ENCODE results near the gene BCDIN3D.

Gene BCDIN3D

DNA sequence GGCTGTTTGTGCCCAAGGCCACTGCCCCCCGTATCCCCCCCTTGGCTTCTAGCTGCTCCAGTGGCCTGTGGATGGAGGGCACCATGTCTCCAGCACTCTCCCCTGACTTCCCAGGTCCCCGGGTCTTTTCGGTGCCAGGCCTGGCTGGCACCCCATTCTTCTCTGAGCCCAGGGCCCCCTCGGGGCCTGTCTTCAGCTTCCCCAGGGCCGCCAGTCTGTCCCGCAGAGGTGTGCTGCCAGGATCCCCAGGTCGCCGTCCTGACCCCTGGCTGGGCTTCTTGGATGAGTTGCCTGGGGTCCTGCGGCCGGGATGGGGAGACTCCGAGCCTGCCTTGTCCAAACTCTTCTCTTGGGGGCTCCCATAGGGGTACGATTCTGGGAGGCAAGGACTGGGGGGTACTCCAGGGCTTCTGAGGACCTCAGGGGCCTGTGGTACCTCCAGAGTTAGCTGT, 47.2 kb downstream of the BCDIN3D start:
- DNase-seq: no peak

DNA sequence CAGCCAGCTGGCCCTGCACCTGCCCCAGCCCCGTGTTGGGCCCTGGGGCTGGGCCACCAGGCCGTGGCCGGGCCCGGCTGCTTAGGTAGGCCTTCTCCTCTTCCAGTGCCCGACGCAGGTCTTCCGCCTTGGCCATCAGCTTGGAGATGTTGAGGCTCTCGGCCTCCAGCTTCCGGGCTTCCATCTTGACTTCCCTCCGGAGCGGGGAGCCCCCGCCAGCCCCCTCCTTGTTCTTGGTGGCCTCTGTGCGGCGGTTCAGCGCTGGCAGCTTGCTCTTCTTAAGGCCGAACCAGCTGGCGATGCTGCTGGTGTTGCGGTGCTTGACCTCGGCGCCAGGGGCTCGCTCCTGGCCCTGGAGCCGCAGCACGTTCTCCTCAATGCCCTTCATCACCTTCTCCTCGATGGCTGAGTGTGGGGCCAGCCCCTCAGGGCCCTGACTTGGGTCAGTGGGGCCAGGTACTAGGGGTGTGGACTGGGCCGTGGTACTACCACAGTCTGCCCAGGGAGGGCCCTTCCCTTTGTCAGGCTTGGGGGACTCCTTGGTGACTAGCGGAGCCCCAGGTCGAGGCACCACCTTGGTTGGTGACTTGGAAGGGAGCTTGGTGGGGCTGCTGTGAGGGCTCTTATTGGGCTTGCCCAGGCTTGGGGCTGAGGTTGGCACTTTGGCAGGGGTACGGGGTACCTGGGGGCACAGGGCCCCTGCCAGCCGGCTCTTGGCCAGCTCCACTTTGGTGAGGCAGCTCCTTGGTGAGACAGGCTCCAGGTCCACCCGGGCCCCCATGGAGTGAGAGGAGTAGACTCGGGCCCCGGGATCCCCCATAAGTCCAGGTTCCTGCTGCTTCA, 47.9 kb downstream of the BCDIN3D start:
- DNase-seq: no peak

DNA sequence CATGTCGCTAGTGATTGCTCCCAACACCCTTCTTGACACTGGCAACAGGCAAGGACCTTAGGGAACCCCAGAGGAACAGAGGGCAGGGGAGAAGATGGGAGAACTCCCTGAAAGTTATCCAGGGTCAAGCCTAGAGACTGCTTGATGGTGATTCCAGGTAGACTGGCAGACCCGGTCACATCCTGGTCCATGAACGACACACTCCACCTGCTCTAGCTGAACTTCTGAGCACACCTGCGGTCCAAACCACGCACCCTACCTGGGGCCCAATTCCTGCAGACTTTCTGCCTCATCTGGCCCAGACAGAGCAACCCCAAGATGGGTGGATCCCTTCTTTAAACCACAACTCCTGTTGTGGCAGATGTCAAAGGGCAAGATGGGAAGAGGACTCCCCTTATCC, 48.9 kb downstream of the BCDIN3D start:
- DNase-seq: no peak

DNA sequence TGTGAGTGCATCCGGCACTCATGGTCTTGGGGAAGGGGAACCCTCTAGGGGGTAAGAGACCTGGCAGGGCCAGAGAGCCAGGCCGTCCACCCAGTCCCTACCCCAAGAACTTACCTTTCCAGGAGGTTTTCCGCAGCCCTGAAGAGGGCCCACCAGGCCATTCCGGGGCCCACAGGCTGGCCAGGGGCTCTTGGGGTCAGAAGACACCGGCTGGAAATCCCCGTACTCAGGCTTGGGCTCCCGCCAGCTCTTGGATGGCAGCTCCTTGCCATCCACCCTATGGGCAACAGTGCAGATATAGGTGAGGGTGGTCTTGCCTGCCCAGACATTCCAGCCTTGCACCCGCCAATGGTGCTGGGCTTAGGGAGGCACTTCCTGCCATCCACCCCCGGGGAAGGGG, 49.3 kb downstream of the BCDIN3D start:
- DNase-seq: no peak

DNA sequence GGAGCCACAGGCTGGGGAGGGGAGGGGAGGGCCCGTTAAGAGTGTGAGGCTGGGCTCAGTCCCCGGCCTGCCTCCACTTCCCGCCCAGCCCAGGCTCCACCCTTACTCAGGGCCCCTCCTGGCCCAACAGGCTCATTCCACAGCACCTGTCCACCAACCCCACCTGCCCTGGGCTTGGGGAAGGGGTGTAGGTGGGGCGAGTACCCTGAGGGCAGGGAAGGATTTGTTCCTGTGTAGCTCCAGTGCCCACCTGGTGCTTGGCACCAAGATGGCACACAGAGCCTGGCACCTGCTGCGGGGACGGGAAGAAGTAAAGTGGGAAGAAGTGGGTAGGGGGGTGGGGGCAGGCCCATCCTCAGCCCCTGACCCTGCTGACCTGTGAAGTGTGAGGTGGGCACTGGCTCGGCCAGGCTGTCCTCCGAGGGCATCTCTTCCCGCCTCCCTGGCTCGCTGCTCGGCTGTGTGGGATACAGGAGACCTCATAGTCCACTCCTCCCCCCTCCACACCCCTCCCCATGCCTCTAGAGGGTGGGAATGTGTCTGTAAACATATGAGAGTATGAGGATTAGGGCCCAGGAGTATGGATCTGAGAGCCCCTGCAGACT, 49.8 kb downstream of the BCDIN3D start:
- DNase-seq: no peak

DNA sequence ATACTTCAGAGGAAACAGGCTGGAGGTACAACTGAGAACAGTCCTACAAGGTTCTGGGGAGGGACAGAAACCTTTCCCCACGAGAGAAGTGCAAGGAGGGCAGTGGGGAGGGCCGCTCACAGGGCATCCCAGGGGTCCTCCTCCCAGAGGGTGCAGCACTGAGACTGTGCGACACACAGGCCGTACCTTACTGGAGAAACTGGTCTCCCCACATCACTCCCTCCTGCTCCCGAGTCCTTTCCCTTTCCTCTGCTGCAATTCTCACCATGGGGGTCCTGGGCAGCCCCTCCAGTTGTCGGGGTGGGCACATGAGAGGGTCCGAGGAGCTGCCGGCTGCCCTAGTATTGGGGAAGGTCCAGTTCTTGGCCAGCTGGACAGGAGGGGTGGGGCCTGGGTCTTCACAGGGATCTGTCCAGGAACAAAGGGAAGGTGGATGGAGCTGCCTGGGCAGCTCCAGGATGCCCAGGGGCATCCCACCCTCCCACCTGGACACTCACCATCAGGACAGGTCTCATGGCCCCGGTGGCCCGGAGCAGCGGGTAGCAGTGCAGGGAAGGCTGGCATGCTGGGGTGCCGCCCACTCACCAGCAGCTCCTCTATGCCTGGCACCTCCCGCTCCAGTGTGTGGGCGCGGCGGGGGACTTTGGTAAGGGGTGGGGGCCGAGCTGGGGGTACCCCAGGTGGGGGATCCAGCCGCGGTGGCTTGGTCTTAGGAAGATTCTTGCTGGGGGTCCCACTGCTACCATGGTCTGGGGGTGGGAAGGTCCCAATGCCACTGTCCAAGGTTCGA, 50.5 kb downstream of the BCDIN3D start:
- no peak for DNase-seq

DNA sequence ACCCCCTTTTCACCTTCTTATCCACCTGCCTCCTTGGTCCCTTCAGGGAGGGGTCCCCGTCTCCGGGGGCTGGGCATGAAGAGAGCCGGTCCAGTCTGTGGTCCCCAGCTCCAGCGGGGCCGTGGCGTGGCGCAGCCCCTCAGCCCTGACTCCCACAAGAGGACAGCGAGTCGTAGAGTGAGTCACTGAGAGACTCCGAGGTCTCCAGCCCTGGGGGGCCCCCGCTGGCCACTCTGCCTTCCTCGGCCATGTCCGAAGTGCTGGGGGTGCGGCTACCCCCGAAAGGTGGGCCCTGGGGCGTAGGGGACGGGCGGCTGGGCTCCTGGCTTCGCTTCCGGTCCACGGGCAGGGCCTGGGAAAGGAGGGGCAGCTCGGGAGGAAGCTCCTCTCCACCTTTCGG, 51.2 kb downstream of the BCDIN3D start:
- no peak for DNase-seq

DNA sequence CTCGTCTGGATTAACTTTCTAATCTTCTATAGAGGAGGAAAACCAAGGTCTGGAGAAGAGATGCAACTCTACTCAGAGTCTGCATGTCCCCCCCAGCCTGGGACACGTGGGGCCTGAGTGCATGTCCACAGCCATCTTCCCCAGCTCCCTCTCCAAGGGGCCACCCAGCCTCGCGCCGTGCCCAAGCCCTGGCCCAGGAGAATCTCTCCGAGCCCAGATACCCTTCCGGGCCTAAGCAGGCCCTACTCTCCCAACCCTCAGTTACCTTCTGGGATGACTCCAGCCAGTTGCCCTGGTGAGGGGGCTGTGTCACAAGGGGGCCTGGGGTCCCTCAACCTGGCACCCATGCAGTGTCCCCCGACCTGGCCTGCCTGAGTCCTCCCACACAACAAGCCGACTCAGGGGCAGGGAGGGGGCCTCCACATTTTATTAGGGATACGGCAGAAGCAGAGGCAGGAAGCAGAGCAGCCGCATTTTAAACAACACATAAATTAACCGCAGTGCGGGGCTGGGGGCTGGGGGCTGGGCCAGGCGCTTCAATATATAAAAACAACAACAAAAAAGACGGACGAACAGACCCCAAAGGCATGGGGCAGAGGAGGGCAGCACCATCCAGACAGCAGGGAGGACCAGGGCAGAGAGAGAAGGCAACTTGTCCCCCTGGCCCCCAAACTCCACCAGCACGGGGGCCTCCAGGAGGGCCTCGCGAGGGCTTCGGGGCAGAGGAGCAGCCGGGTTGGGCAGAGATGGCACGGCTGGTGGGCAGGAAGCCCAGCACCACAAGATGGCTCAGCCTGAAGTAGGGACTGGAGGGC, 52.0 kb downstream of the BCDIN3D start:
- no peak for DNase-seq

DNA sequence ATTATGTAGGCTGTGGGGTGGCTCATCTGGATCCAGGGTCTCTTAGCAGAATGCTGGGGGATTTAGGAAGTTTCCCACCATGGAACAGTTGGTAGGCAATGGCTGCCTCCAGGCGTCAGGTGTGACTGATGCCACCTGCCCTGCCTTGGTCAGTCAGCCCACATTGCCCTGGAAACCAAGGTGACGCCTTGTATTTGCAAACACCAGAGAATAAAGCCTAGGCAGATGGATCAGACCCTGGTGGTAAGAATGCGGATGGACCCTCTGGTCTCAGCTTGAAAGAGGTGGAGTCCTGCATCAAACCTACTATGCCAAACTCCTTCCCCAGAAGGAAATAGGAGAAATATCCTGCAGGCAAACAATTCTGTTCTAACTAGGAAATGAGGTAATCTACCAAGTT, 52.9 kb downstream of the BCDIN3D start:
- no peak for DNase-seq

DNA sequence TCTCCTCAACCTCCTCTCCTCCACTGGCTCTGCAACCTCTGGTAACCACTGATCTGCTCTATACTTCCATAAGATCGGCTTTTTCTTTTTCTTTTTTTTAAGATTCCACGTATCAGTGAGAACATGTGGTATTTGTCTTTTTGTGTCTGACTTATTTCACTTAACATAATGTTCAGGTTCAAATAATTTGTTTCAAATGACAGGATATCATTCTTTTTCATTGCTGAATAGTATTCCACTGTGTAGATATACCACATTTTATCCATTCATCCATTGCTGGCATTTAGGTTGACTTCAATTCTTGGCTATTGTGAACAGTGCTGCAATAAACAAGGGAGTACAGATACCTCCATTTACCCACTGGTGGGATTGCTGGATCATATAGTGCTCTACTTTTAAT, 55.2 kb downstream of the BCDIN3D start:
- DNase-seq: no peak
